ENCODE measurements around the gene USP25. TPM values are rescaled to one million over a fixed set of nuclear protein-coding genes. Genes with fewer than 3 reads are reported as not detected.

Gene USP25
- total RNA-seq, 1 experiment from 2014 or later = 22.1 TPM

DNA sequence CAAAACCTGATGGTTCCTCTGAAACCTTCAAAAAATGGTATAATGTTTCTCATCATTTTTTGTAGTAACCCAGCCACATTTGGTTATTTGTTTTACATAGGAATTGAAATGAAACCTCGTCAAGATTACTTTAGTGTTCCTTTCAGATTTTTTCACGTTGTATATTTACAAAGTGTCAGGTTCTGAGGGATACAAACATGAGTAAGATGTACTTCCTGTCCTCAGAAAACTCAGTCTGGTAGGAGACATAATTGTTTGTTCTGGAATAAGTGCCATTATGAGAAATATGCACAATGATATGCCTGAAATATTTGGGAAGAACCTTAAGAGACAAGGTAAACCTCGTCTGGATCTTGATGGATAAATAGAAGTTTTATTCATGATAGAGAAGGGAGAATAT is 145.5 kb downstream of the USP25 start:
- TF ChIP-seq CTCF (IDR thresholded peaks at IDR 0.05; ENCODE audit: unreplicated experiment) = no peak
- Mint-ChIP-seq H3K36me3 (ENCODE audit: insufficient read depth, unreplicated experiment) (peaks cover 4% of the 10 kb centered on the region), H3K27me3 (ENCODE audit: unreplicated experiment) (no peaks in the 10 kb centered on the region), H3K4me1 (ENCODE audit: low read depth, unreplicated experiment) (no peaks in the 10 kb centered on the region), H3K9me3 (ENCODE audit: low read depth, unreplicated experiment) (no peaks in the 10 kb centered on the region), H3K4me3 (ENCODE audit: low read depth, unreplicated experiment) (no peak overlapping the region), H3K27ac (ENCODE audit: unreplicated experiment) (no peak overlapping the region)
- BruUV-seq (replicated peaks) = no TSS peak
- CTCF ChIA-PET = no interaction called here
- no peak for DNase-seq
- intact Hi-C loops (cut with micrococcal nuclease; ENCODE audit: unreplicated experiment) = no loop called here

- intact Hi-C loops (cut with micrococcal nuclease; ENCODE audit: unreplicated experiment) = loop anchor here (2.0 kb wide), 1 partner anchor 437 kb away; no protein-coding TSS in a partner anchor
- no peaks in the 10 kb centered on the region for H3K4me1 Mint-ChIP-seq (ENCODE audit: low read depth, unreplicated experiment)
- H3K9me3 Mint-ChIP-seq (ENCODE audit: low read depth, unreplicated experiment) = peaks cover 6% of the 10 kb centered on the region
- no TSS peak for BruUV-seq (replicated peaks)
- H3K4me3 Mint-ChIP-seq (ENCODE audit: low read depth, unreplicated experiment) = no peak overlapping the region
- no peak for DNase-seq
- H3K27me3 Mint-ChIP-seq (ENCODE audit: unreplicated experiment) = no peaks in the 10 kb centered on the region
- TF ChIP-seq CTCF (IDR thresholded peaks at IDR 0.05; ENCODE audit: unreplicated experiment) = no peak
- CTCF ChIA-PET = no interaction called here
- no peak overlapping the region for H3K27ac Mint-ChIP-seq (ENCODE audit: unreplicated experiment)
- no peaks in the 10 kb centered on the region for H3K36me3 Mint-ChIP-seq (ENCODE audit: insufficient read depth, unreplicated experiment)
Observed at GRCh38 chr21:15893902-15894301, 164.1 kb downstream of the USP25 start.

DNA sequence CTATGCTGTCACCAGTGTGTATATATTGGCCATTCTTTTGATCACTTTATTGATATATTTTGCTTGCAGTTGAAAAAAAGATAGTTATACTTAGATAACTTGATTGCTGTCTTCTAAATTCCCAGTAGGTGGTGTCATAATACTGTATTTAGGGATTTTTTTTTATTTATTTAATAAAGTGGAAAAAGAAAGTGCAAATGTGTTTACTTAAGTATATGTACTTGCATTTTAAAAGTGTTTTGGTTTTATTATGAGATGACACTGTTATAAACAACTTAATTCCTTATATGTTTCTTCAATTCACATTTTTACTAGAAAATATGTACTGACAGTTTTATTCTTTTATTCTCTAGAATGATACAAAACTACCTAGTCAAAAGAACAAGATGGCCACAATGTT is 164.8 kb downstream of the USP25 start:
- DNase-seq = no peak
- CTCF ChIA-PET = no interaction called here
- Mint-ChIP-seq H3K27ac (ENCODE audit: unreplicated experiment) (no peak overlapping the region), H3K4me3 (ENCODE audit: low read depth, unreplicated experiment) (no peak overlapping the region), H3K9me3 (ENCODE audit: low read depth, unreplicated experiment) (peaks cover 6% of the 10 kb centered on the region), H3K36me3 (ENCODE audit: insufficient read depth, unreplicated experiment) (no peaks in the 10 kb centered on the region), H3K4me1 (ENCODE audit: low read depth, unreplicated experiment) (no peaks in the 10 kb centered on the region), H3K27me3 (ENCODE audit: unreplicated experiment) (no peaks in the 10 kb centered on the region)
- intact Hi-C loops (cut with micrococcal nuclease; ENCODE audit: unreplicated experiment) = loop anchor here (2.0 kb wide), 1 partner anchor 436 kb away; no protein-coding TSS in a partner anchor
- no TSS peak for BruUV-seq (replicated peaks)
- no peak for TF ChIP-seq CTCF (IDR thresholded peaks at IDR 0.05; ENCODE audit: unreplicated experiment)

DNA sequence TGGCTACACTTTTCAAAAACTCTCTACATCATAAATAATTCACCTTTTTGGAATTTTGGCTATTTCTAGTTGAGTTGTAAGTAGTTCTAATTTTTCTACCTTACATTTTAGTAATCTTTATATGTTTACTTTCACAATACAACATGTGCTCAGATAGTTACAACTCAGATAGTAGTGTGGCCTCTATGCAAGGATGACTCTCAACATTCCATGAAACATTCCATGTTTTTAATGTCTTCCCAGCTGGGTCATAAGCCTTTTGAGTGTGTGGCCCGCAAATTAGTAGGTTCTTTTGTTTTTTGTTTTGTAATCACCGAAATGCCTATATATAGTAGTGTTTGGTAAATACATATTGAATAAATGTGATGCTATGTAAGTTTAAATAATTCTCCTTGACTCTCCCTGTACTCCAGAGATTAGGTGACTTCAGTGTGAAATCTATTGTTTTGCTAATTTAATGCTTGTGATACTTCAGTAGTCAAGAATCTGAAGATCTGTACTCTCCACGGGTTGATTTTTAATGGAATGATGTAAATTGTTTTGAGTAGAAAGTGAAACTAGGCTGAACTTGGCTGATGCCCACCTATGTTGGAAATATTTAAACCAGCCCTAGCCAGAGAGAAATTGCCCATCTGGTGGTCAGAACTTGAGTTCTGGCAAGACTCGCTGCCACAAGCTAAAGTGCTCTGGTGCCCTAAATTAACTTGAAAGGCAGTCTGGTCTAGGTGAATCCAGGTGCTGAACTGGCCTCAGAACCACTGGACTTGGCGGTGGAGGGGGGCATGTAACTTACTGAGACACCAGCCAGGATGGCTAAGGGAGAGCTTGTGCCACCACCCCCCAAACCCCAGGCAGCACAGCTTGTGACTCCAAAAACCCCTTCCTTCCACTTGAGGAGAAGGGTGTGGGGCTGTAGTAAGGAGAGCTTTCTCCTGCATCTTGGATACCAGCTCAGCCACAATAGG is 165.6 kb downstream of the USP25 start:
- no peak for TF ChIP-seq CTCF (IDR thresholded peaks at IDR 0.05; ENCODE audit: unreplicated experiment)
- H3K4me1 Mint-ChIP-seq (ENCODE audit: low read depth, unreplicated experiment) = no peaks in the 10 kb centered on the region
- no peaks in the 10 kb centered on the region for H3K27me3 Mint-ChIP-seq (ENCODE audit: unreplicated experiment)
- H3K4me3 Mint-ChIP-seq (ENCODE audit: low read depth, unreplicated experiment) = no peak overlapping the region
- intact Hi-C loops (cut with micrococcal nuclease; ENCODE audit: unreplicated experiment) = loop anchor here (2.0 kb wide), 1 partner anchor 435 kb away; no protein-coding TSS in a partner anchor
- CTCF ChIA-PET = no interaction called here
- no peak overlapping the region for H3K27ac Mint-ChIP-seq (ENCODE audit: unreplicated experiment)
- H3K36me3 Mint-ChIP-seq (ENCODE audit: insufficient read depth, unreplicated experiment) = no peaks in the 10 kb centered on the region
- BruUV-seq (replicated peaks) = no TSS peak
- H3K9me3 Mint-ChIP-seq (ENCODE audit: low read depth, unreplicated experiment) = peaks cover 8% of the 10 kb centered on the region
- DNase-seq = no peak
